Uterus (tissue), 4 donors: ENCODE data around the gene RFESD. TPM values are rescaled to one million over a fixed set of nuclear protein-coding genes. Genes with fewer than 3 reads are reported as not detected.

Experiments used
- DNase-seq, 2 donors: peaks; one replicate each; pipeline ENCODE4 v3.0.0-alpha.2; 2019 to 2020
- H3K27ac ChIP-seq, 2 donors: fragments of 200-600 bp; sonication (generic); 1 replicate in 1 of 2; 2 replicates in 1 of 2; pipeline ENCODE4 v1.5.1; 2016 to 2018
- H3K27me3 ChIP-seq, 2 donors: fragments of 200-600 bp; sonication (generic); one replicate each; pipeline ENCODE4 v1.5.1; 2018 to 2019; ENCODE audit warnings: control low read depth in 1 of 2
- H3K36me3 ChIP-seq, 2 donors: fragments of 200-600 bp; sonication (generic); one replicate each; pipeline ENCODE4 v1.5.1; 2019; ENCODE audit warnings: control low read depth in 1 of 2
- H3K4me1 ChIP-seq, 2 donors: fragments of 200-600 bp; sonication (generic); one replicate each; pipeline ENCODE4 v1.5.1; 2018 to 2019; ENCODE audit warnings: control low read depth in 1 of 2
- H3K4me3 ChIP-seq, 2 donors: fragments of 200-600 bp; sonication (generic); 1 replicate in 1 of 2; 2 replicates in 1 of 2; pipeline ENCODE4 v1.5.1; 2018 to 2019; ENCODE audit warnings: mild to moderate bottlenecking in 1 of 2
- H3K9me3 ChIP-seq, 2 donors: fragments of 200-600 bp; sonication (generic); one replicate each; pipeline ENCODE4 v1.5.1; 2019; ENCODE audit warnings: control low read depth in 1 of 2
- CTCF ChIP-seq, 4 experiments: fragments of 200-600 bp in 2 of 4; fragments of 450-650 bp in 2 of 4; sonication (generic) in 2 of 4; IDR thresholded peaks; one replicate each; pipeline ENCODE4 v1.5.1; 2016 to 2019; ENCODE audit warnings: antibody characterized with exemption in 4 of 4, mild to moderate bottlenecking in 2 of 4, moderate library complexity in 1 of 4
- POLR2A ChIP-seq, 2 donors: fragments of 450-650 bp; IDR thresholded peaks; one replicate each; pipeline ENCODE4 v1.6.1; 2016; ENCODE audit warnings: antibody characterized with exemption in 2 of 2, mild to moderate bottlenecking in 1 of 2, moderate library complexity in 1 of 2
- intact Hi-C: fragments of 100-400 bp; cut with DNase I; formaldehyde crosslinking; loops from one replicate; pipeline ENCODE4 v1.15.1; 2023; ENCODE audit warnings: low total_unique reads
- total RNA-seq, 4 donors: library from RNA; depleted of rRNA in 3 of 4; stranded (reverse); fragments of >200 nt in 3 of 4; gene quantifications; one replicate each; pipeline versions ENCODE4 v1.1.0 to v1.2.4, GENCODE V29; 2014 to 2023
- donor health status: DM: yes; HTN: yes; CAD: no.

Gene RFESD
- total RNA-seq, 4 donors from 2014 or later = under 0.01 to 2.8 (median 2.2) TPM; not detected in 1

GRCh38 chr5:95689680-95690079, 43.1 kb downstream of the RFESD start:
- Histone ChIP-seq H3K27ac (no peak overlapping the region), H3K4me3 (no peak overlapping the region), H3K9me3 (no peaks in the 10 kb centered on the region), H3K36me3 (no peaks in the 10 kb centered on the region), H3K27me3 (no peaks in the 10 kb centered on the region), H3K4me1 (no peaks in the 10 kb centered on the region)
- TF ChIP-seq POLR2A (IDR thresholded peaks at IDR 0.05) (no peak), CTCF (IDR thresholded peaks at IDR 0.05) (no peak)
- DNase-seq = no peak
- intact Hi-C loops = no loop called here

DNA sequence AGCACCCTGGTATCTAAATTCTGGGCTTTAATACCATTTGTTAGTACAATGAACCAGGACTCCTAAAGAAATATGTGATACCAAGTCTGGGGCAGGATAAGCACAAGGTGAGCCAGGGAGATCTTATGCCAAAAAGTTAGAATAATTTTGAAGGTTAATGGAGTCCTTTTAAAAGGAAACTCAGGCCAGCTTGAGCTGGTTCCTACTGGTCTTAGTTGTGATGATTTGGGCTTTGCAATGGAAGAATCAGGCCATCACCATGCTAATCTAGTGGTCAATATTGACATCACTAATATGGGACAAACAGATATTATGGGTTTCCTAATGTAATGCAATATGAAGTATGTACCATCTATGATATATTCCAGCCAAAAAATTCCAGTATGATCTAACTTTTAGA, 43.8 kb downstream of the RFESD start:
- no peak for DNase-seq
- Histone ChIP-seq H3K27ac (no peak overlapping the region), H3K4me3 (no peak overlapping the region), H3K27me3 (no peaks in the 10 kb centered on the region), H3K9me3 (no peaks in the 10 kb centered on the region), H3K4me1 (no peaks in the 10 kb centered on the region), H3K36me3 (no peaks in the 10 kb centered on the region)
- TF ChIP-seq POLR2A (IDR thresholded peaks at IDR 0.05) (no peak), CTCF (IDR thresholded peaks at IDR 0.05) (no peak)
- intact Hi-C loops = no loop called here

- Histone ChIP-seq H3K36me3 (no peaks in the 10 kb centered on the region), H3K27ac (no peak overlapping the region), H3K27me3 (no peaks in the 10 kb centered on the region), H3K4me3 (no peak overlapping the region), H3K9me3 (no peaks in the 10 kb centered on the region), H3K4me1 (no peaks in the 10 kb centered on the region)
- DNase-seq = no peak
- intact Hi-C loops = no loop called here
- no peak for TF ChIP-seq CTCF (IDR thresholded peaks at IDR 0.05)
- no peak for TF ChIP-seq POLR2A (IDR thresholded peaks at IDR 0.05)
Observed at GRCh38 chr5:95697781-95698681, 51.5 kb downstream of the RFESD start.

- no peaks in the 10 kb centered on the region for H3K36me3 ChIP-seq
- TF ChIP-seq CTCF (IDR thresholded peaks at IDR 0.05) = no peak
- no peak for TF ChIP-seq POLR2A (IDR thresholded peaks at IDR 0.05)
- H3K27ac ChIP-seq = no peak overlapping the region
- no peaks in the 10 kb centered on the region for H3K27me3 ChIP-seq
- H3K4me1 ChIP-seq = no peaks in the 10 kb centered on the region
- no peak overlapping the region for H3K4me3 ChIP-seq
- intact Hi-C loops = no loop called here
- H3K9me3 ChIP-seq = no peaks in the 10 kb centered on the region
- DNase-seq = no peak
Observed at GRCh38 chr5:95699337-95699736, 52.8 kb downstream of the RFESD start.

GRCh38 chr5:95701074-95701473, 54.5 kb downstream of the RFESD start:
- Histone ChIP-seq H3K4me1 (no peaks in the 10 kb centered on the region), H3K27ac (no peak overlapping the region), H3K4me3 (no peak overlapping the region), H3K36me3 (no peaks in the 10 kb centered on the region), H3K9me3 (no peaks in the 10 kb centered on the region), H3K27me3 (no peaks in the 10 kb centered on the region)
- intact Hi-C loops = no loop called here
- no peak for DNase-seq
- TF ChIP-seq POLR2A (IDR thresholded peaks at IDR 0.05) (no peak), CTCF (IDR thresholded peaks at IDR 0.05) (no peak)
